ENCODE measurements around the gene GKN1.

GKN1 gene

DNA sequence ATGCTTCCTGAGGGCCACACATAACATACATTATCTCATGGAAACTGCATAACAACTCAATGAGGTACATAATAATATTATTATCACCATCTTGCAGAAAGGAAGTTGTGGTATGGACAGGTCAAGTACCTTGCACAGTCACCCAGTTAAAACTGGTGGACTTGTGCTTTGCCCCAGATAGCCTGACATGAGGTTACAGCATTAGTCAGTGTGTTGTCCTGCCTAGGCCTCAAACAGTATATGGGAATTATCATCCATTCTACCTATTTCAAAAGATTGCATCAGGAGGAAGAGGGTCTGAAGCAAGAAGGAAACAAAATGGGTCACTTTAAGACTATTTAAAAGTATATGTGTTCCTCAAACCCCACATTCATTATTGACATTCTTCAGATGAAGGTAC lies 33.2 kb downstream of the GKN1 start:
- DNase-seq (ENCODE audit: low read depth), result no peak

DNA sequence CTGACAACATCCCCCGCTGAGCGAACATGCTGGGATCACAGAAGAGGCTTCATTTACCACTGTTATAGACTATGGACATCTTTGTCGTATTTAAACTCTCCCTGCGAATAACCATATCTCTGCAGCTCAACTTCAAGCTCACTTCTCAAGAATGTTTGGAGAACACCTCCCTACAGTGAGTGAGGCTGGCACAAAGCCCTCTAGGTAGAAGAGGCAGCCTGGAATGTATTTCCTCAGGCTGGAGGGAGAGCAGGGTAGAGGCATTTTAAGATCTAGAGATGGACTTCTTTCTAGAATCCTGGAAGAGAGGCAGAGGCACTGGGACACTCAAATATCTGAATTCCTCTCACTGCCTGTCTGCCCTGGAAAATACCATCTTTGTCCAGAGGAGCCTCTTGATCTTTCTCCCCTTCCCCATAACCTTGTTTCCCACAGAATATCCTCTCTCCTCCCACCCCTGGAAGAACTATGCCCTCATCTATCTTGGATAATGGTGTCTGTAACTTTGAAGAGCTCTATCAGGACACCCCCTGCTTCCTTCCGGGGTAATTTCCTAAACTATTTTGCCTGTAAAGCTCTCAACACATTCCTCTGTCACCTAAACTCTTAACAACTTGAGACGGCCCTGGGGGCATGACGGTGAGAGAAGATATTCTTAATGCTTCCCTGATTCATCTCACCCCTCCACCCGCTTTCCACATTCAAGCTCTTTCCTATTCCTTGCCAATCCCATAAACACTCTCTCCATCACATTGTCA lies 36.2 kb downstream of the GKN1 start:
- DNase-seq (ENCODE audit: low read depth), result no peak

DNA sequence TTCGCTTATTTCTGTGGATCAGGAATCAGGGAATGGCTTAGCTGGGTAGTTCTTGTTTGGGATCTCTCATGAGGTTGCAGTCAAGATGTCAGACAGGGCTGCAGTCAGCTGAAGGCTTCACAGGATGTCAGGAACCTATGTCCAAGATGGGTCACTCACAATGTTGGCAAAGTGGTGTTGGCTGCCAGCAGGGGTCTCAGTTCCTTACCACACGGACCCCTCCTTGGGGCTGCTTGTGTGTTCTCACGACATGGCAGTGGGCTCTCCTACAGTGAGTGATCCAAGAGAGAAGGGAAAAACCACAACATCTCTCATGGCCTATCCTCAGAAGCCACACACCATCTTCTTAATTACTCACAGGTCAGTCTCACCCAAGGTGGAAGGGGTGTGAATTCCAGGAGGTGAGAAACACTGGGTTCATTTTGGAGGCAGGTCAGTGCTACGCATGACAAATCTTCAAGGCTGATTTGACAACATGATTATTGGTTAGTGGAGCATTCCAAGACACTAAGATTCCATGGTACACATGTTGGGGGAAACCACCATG lies 37.2 kb downstream of the GKN1 start:
- no peak for DNase-seq (ENCODE audit: low read depth)

DNA sequence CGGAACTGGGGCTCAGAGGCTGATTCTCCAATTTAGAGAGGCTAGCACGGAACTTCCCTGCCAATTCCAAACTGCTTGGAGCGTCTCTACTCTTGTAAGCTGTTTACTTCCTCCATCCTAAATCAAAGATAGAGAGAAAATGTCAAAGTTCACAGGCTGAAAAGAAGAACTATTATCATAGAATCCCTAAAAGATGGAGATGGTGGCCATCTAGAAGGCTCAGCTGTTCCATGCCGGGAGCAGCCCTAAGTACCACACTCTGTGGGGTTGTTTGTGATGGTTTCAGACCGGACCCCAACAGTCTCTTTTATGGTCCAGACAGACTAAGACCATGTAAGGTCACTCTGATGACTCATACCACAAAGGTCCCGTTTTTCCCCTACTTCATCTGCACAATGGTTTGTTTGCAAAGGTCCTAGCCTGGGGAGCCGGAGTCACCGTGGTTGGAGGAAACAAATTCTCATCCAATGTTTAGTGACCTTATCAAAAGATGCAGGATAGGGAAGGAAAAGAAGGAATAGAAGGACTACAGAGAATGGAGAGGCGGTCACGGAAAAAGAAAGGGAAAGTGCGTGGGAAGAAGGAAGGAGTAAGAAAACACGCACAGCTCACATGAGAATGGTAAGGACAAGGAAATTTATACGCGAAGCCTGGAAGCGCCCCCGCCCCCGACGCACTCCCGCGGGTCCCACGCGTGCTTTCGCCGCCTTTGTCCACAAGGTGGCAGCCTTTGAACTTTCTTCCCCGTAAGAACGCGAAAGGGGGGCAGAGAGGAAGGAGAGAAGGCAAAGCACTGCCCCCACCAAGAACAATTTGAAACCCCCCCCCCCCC lies 38.1 kb downstream of the GKN1 start:
- peak; percentile 23 for DNase-seq (ENCODE audit: low read depth)

DNA sequence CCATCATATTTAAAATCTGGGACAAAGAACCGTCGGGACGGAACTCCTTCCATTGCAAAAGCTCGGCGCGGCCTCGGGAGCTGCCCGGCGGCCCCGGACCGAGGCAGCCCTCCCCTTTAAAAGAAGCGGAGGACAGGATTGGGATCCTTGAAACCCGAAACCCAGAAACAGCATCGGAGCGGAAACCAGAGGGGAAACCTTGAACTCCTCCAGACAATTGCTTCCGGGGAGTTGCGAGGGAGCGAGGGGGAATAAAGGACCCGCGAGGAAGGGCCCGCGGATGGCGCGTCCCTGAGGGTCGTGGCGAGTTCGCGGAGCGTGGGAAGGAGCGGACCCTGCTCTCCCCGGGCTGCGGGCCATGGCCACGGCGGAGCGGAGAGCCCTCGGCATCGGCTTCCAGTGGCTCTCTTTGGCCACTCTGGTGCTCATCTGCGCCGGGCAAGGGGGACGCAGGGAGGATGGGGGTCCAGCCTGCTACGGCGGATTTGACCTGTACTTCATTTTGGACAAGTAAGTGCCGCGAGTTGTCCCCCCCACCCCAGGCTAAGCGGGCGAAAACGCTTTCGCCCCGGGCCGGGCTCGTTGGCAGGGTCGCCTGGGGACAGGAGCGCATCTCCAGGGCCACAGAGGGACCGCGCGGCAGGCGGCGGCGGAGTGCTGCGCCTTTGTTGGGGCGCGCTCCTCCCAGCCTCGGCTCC lies 38.9 kb downstream of the GKN1 start, which contains the start of gene ANTXR1:
Gene ANTXR1, plus strand, starts transcription at position 38 of the 698 bp plus-strand sequence. Its CDS starts 321 bp downstream, at position 359.
- no peak for DNase-seq (ENCODE audit: low read depth)

DNA sequence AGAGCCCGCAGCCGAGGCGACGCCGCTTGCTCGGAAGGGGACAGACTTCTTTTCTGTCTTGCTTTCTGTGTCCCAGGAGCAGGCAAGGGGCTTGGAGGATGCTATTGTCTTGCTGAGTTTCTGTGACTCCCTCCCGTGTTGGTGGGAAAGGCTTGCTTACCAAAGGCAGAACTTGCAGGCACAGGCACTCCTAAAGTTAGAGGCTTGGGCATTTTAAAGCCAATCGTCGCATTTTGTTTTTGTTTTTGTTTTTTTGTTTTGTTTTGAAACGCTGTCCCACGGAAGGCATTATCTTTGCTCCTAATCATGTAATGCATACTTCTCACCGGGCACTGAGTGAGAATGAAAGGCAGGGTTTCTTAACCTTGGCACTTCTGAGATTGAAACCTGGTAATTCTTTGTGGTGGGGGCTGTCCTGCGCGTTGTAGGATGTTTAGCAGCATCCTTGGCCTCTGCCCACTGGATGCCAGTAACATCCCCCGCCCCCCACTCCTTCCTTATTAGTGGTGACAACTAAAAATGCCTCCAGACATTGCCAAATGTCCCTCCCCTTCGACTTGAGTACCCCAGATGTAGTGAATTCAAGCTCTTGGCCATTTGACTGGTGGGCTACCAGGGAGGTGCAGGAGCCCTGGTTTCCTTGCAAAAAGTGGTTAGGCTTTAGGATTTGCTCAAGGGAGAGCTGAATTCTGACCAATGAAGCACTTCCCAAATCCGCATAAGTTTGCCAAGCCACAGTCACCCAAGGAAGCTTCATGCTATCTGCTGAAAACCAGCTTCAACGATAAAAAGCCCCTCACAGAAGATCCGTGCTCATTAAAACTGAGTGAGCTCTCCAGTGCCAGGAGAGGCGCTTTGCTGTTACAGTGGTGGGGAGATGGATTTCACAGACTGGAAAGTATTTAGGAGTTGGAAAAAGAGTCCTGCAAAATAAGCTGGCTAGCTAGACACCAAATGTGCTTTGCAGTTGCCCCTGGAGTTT lies 39.7 kb downstream of the GKN1 start:
- DNase-seq (ENCODE audit: low read depth), result no peak

DNA sequence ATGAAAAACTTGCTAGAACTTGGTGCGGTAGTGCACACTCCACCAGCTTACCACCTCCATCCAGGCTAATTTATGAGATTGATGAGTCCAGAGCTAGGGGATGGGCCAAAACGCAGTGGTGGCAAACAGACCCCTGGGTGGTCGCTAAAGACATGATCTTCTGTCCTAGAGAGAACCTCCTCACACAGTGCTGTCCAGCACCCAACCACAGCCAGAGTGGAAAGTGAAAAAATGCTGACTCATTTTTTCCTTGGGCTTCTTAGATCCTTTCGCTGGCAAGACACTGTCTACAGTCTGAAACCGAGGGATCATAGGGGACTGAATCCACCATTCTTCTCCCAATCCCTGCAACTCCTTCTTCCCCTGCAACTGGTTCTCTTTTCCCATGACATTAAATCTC lies 42.6 kb downstream of the GKN1 start:
- no peak for DNase-seq (ENCODE audit: low read depth)

DNA sequence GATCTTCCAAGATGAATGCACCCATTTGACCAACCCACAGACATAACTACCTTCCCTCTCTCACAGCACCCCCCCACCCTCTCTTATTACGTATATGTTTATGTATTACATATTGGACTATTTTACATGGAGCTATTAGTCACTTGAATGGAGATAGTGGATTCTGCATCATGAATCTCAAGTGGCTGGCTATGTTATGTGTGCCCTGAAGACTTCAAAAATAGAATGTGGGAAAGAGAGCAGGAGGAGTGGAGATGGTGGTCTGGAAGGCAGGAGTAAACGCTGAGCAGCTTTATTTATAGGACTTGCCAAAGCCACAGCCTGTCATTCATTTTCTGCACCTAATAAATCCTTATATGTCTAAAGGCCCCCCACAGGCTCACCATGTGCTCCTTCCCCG lies 43.4 kb downstream of the GKN1 start:
- no peak for DNase-seq (ENCODE audit: low read depth)

DNA sequence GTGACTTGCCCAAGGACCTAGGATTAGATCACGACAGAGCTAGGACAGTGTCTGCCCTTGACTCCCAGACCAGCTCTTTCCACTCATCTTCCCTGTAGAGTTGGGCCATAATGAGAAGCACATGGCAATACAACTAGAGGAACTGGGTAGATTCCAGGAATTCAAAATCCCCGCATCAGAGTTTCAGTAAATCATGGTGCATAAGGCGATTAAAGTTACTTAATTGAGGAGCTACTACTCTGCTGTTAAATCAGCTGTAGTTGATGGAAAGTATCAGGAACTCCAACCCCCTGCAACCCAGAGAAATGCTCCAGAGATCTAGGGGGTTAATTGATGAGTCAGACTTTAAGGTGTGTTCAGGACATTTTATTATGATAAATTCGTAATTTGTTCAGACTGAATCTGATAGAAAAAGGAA lies 44.3 kb downstream of the GKN1 start:
- no peak for DNase-seq (ENCODE audit: low read depth)

DNA sequence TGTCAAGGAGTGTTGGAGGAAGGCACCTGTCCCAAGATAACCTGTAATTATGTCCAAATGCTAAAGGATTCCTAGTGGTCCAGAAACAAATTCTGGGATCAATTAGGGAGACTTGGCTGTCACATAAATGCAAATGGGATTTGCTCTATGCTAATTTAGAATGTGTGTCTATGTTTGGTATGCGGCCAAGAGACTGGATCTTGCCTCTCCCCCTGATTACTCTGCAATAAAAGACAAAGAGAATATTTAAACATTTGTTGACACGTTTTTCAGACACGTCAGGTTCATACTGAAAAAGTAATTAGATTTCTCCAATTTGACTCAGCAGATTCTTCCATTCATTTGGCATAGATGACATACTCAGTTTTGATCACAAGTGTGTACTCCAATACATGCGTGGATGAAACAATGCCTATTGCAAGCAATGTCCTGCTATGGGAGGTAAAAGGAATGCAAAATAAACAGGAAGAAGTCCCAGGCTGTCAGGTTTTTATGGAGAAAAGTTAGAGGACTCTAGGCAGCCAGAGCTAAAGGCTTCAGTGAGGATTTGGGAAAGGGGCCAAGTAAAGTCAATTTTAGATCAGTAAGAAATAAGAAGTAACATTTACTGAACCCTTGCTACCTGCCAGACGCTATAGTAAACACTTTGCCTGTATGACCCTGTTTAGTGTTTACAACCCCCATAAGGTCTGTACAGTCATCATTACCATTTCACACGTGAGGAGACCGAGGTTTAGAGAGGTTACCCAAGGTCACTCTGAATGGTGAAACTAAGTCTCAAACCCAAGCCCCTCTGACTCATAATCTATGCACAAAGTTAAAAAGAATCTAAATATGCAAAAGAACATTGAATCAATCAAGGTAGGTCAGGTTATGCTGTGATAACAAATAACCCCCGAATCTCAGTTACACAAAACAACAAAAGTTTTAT lies 46.3 kb downstream of the GKN1 start:
- no peak for DNase-seq (ENCODE audit: low read depth)

DNA sequence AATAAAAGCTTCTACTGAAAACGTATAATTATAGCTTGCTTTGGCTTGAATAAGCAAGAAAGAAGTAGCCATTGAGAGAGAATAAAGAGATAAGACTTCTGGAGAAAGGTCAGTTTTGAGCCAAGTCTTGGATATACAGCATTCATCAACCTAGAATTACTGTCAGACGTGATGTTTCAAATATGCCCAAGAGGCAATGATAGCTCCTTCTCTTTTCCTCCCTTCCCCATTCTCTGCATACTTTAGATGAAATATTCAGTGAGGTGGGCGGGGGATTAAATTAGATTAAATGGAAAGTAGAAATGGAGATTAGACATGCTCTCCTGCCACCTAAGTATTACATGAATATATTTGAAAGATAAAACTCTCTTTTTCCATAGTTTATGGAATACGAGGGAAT lies 47.3 kb downstream of the GKN1 start:
- DNase-seq (ENCODE audit: low read depth), result no peak

DNA sequence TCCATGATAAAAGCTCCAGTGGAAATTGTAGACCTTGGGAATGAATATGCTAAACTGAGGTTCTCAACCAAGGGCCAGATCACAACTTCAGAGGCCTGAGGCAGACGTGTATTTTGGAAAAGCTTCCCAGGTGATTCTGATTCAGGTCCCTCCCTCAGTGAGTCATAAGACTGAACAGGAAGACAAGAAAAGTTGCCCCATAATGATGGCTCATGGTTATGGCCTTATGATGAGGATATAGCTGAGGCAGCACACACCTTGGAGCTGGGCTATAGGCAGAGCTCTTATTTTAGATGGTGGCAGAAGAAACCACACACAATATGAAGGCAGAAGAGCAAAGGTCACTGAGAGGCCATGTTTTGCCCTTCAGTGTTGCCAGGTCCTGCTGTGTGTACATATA lies 48.1 kb downstream of the GKN1 start:
- no peak for DNase-seq (ENCODE audit: low read depth)

DNA sequence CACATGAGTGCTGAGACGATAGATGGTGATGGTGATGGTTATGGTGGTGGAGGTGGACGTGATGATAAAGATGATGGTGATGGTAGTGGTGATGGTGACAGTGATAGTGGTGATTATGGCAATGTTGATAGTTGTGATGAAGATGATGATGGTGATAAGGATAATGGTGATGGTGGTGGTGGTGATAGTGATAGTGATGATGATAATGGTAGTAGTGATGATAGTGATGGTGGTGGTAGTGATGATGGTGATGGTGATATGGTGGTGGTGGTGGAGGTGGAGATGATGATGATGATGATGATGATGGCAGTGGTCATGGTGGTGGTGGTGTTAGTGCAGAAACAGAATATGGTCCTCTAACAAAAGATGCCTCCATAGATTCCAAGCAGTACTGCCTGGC lies 48.8 kb downstream of the GKN1 start:
- no peak for DNase-seq (ENCODE audit: low read depth)

DNA sequence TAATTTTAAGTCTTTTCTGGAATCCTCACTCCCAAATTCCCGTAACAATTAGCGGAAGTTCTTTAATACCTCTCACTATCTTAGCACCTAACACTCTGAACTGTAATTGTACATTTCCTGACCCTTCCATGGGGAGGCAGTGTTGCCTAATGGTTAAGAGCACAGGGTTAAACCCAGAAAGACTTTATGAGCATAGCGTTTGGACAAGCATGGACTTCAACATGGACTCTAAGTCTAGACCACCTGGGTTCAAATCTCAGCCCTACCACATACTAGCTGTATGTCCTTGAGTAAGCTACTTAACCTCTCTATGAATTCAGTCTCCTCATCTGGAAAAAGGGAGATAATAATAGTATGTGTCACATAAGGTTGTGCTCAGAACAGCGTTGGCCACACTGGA lies 51.6 kb downstream of the GKN1 start:
- no peak for DNase-seq (ENCODE audit: low read depth)

DNA sequence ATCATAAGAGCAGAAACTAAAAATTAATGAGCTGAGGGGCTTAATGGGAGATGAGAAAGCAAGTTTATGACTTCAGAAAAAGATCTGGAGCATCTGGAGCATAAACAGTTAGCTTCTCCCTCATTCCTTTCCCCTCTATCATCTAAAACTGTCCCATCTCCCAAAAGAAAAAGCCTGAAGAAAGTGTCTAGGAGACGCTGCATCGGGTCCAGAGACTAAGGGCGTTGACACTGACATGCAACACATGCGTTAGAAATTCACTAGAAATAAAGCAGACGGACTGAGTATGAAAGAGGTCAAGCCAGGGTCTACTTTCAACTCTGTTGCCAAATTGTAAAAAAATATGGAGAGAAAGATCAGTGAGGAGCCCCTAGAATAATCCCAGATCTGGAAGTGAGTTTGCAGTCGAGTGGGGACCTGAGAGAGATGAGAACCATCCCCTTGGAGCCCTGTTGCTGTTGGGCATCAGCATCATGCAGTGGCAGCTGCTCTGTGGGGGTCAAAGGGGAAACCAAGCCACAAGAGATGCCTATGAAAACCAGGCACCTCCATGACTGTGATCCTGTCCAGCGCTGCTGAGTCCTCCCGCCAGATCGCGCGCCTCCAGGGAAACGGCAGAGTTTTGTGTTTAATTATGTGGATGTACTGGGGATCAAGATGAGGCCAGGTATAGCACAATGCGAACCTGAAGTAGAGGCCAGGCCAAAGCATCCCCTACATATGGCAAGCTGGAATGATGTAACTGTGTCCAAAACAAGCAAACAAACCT lies 52.4 kb downstream of the GKN1 start:
- DNase-seq (ENCODE audit: low read depth), result no peak
